Transverse colon (tissue), 4 donors: ENCODE data around the gene CAVIN1. TPM values are rescaled to one million over a fixed set of nuclear protein-coding genes. Genes with fewer than 3 reads are reported as not detected.
A peak's percentile ranks its signal among the peaks of the same experiment; 100 is the strongest.

Experiments used
- DNase-seq: peaks from one replicate; pipeline ENCODE4 v3.0.0-alpha.2; 2019
- H3K27ac ChIP-seq, 4 donors: fragments of 200-600 bp; sonication (generic); 2 replicates each; pipeline ENCODE4 v1.5.1; 2016 to 2018; ENCODE audit warnings: inconsistent platforms in 4 of 4
- H3K27me3 ChIP-seq: fragments of 200-600 bp; sonication (generic); 2 replicates; pipeline ENCODE4 v1.5.1; 2017; ENCODE audit warnings: inconsistent platforms
- H3K36me3 ChIP-seq, 4 donors: fragments of 200-600 bp; sonication (generic); 2 replicates each; pipeline ENCODE4 v1.5.1; 2017 to 2019; ENCODE audit warnings: inconsistent platforms in 4 of 4
- H3K4me1 ChIP-seq, 4 donors: fragments of 200-600 bp; sonication (generic); 2 replicates each; pipeline ENCODE4 v1.5.1; 2017 to 2020; ENCODE audit warnings: inconsistent platforms in 4 of 4
- H3K4me3 ChIP-seq, 4 donors: fragments of 200-600 bp; sonication (generic); 1 replicate in 1 of 4; 2 replicates in 3 of 4; pipeline versions ENCODE4 v1.5.1 to v1.6.1; 2017 to 2019; ENCODE audit warnings: inconsistent platforms in 4 of 4
- H3K9me3 ChIP-seq, 2 donors: fragments of 200-600 bp; sonication (generic); 2 replicates each; pipeline ENCODE4 v1.5.1; 2017 to 2019; ENCODE audit warnings: inconsistent platforms in 2 of 2
- EP300 ChIP-seq: sonication (generic); formaldehyde crosslinking; IDR thresholded peaks from one replicate; pipeline ENCODE4 v1.6.1; 2017; ENCODE audit warnings: antibody characterized with exemption, low read depth
- POLR2A ChIP-seq: fragments of 450-650 bp; IDR thresholded peaks from one replicate; pipeline ENCODE4 v1.6.1; 2016; ENCODE audit warnings: antibody characterized with exemption, mild to moderate bottlenecking, moderate library complexity
- POLR2AphosphoS5 ChIP-seq, 3 donors: sonication (generic); formaldehyde crosslinking; IDR thresholded peaks; one replicate each; pipeline ENCODE4 v1.6.1; 2016; ENCODE audit warnings: antibody characterized with exemption in 3 of 3
- WGBS, 2 donors: methylation state at CpG; one replicate each; pipeline ENCODE4 v1.1.5; 2018; ENCODE audit warnings: low coverage in 1 of 2; 5-methylcytosine and 5-hydroxymethylcytosine counted together
- in situ Hi-C, 4 donors: fragments of 200-750 bp; cut with MboI; loops; one replicate each; pipeline versions ENCODE4 v1.15.0 to v1.15.1; 2017; ENCODE audit warnings: low sequenced_read_pairs in 3 of 4, low pct_ligation_motif_present in 1 of 4, low pct_unique_long_range_greater_than_20kb in 1 of 4
- intact Hi-C: fragments of 100-400 bp; cut with DNase I; formaldehyde crosslinking; loops from one replicate; pipeline ENCODE4 v1.15.1; 2023; ENCODE audit warnings: low total_unique reads
- total RNA-seq, 4 donors: library from RNA; depleted of rRNA; stranded (reverse); fragments of >200 nt; gene quantifications; one replicate each; pipeline ENCODE4 v1.1.0, GENCODE V29; 2016
- TF ChIP-seq, protein P1 (sequence below), 5 experiments: fragments of 200-600 bp in 3 of 5; fragments of 450-650 bp in 2 of 5; sonication (generic) in 3 of 5; IDR thresholded peaks; 1 replicate in 2 of 5; 2 replicates in 3 of 5; pipeline ENCODE4 v1.5.1; 2016 to 2017; ENCODE audit warnings: antibody characterized with exemption in 5 of 5, inconsistent platforms in 3 of 5, mild to moderate bottlenecking in 2 of 5, moderate library complexity in 1 of 5

Gene CAVIN1
- total RNA-seq, 4 donors from 2014 or later, result 53.7 to 135 (median 69.2) TPM

DNA sequence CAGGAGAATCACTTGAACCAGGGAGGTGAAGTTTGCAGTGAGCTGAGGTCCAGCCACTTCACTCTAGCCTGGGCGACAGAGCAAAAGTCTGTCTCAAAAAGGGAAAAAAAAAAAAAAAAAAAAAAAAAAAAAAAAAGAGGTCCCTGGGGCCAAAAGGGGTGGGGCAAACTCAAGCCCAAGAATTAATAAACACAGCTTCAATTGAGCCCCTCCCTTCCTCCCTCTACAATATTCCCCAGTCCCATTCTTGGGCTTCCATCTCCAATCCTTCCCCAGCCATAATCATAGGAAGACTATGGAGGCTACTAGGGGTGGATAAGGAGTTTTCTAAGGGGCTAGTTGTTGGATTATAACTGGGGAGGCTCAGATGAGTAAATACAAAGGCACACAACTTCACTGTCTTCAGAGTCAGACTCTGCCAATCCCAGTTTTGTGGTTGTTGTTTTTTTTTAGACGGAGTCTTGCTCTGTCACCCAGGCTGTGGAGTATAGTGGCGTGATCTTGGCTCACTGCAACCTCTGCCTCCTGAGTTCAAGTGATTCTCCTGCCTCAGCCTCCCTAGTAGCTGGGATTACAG is 9.5 kb downstream of the CAVIN1 start:
- H3K4me3 ChIP-seq, result no peak overlapping the region
- no peaks in the 10 kb centered on the region for H3K9me3 ChIP-seq
- DNase-seq, result no peak
- in situ Hi-C loops (loop anchor here in 1 of 4 donors (25.0 kb wide), 1 partner anchor 99 kb away; no protein-coding TSS in a partner anchor), intact Hi-C loops (no loop called here)
- peak overlapping the region; percentile 2 to 90 (median 63) for H3K27ac ChIP-seq
- TF ChIP-seq, protein P1, sequence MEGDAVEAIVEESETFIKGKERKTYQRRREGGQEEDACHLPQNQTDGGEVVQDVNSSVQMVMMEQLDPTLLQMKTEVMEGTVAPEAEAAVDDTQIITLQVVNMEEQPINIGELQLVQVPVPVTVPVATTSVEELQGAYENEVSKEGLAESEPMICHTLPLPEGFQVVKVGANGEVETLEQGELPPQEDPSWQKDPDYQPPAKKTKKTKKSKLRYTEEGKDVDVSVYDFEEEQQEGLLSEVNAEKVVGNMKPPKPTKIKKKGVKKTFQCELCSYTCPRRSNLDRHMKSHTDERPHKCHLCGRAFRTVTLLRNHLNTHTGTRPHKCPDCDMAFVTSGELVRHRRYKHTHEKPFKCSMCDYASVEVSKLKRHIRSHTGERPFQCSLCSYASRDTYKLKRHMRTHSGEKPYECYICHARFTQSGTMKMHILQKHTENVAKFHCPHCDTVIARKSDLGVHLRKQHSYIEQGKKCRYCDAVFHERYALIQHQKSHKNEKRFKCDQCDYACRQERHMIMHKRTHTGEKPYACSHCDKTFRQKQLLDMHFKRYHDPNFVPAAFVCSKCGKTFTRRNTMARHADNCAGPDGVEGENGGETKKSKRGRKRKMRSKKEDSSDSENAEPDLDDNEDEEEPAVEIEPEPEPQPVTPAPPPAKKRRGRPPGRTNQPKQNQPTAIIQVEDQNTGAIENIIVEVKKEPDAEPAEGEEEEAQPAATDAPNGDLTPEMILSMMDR (IDR thresholded peaks at IDR 0.05), result no peak
- TF ChIP-seq EP300 (no peak), POLR2AphosphoS5 (IDR thresholded peaks at IDR 0.05) (no peak), POLR2A (no peak)
- no peaks in the 10 kb centered on the region for H3K27me3 ChIP-seq
- WGBS, 2 donors, result 68 to 100% methylated on average over 1 to 3 of the region's 3 CpGs
- no peaks in the 10 kb centered on the region for H3K36me3 ChIP-seq
- H3K4me1 ChIP-seq, result peaks cover 22 to 58% (median 37%) of the 10 kb centered on the region in 4 donors

DNA sequence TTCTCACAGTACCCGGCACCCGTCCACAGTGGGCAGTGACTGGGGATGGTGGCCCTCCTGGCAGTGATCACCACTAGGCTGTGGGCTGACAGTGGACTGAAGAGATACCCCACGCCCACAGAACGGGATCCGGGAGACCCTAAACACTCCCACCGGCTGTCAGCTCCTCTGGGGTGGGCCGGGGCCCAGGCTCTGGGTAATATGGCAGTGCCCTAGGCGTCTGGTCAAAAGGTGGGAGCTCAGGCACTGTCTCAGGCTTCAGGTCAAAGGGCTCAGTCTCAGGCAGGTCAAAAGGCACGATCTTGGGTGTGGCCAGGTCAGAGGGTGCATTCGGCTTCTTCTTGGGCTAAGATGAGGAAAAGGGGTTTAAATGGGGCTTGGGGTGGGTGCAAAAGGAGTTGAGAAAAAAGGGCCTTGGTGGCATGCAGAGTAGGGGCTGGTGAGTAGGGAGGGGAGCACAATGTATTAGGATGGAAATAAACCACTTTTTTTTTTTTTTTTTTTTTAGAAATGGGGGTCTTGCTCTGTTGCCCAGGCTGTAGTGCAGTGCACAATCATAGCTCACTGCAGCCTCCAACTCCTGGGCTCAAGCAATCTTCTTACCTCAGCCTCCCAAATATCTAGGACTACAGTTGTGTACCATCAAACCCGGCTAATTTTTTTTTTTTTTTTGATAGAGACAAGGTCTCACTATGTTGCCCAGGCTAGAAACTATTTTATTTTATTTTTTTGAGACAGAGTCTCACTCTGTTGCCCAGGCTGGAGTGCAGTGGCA is 11.0 kb downstream of the CAVIN1 start:
- H3K27ac ChIP-seq, result peak overlapping the region; percentile 72 to 90 (median 79)
- peaks cover 28 to 72% (median 48%) of the 10 kb centered on the region in 4 donors for H3K4me1 ChIP-seq
- intact Hi-C loops (no loop called here), in situ Hi-C loops (loop anchor here in 1 of 4 donors (25.0 kb wide), 1 partner anchor 100 kb away; no protein-coding TSS in a partner anchor)
- no peak for DNase-seq
- H3K27me3 ChIP-seq, result no peaks in the 10 kb centered on the region
- no peaks in the 10 kb centered on the region for H3K9me3 ChIP-seq
- H3K36me3 ChIP-seq, result no peaks in the 10 kb centered on the region
- no peak overlapping the region for H3K4me3 ChIP-seq
- TF ChIP-seq POLR2A, result no peak
- no peak for TF ChIP-seq EP300
- TF ChIP-seq, protein P1 (IDR thresholded peaks at IDR 0.05), result no peak
- no peak for TF ChIP-seq POLR2AphosphoS5 (IDR thresholded peaks at IDR 0.05)
- WGBS, 2 donors, result 68 to 83% methylated on average over 2 to 11 of the region's 11 CpGs

DNA sequence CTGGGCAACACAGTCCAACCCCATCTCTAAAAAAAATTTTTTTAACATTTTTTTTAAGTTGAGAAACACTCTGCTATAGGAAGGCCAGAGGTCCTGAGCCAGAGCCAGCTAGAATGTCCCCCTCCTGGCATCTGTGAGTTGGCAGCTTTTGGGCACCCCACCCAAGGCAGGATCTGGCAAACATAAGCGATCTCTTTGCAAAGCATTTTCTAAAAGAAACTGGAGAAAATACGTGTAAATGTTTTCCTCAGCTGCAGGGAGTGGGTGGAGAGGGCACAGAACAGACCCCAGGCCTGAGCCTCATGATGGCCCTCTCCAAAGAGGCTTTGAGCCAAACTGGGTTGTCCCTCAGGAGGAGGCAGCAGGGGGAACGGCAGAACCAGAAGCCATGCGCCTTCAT is 11.7 kb downstream of the CAVIN1 start:
- WGBS, 2 donors, result 60 to 75% methylated on average over 1 to 4 of the region's 4 CpGs
- Histone ChIP-seq H3K27me3 (no peaks in the 10 kb centered on the region), H3K27ac (peak overlapping the region; percentile 72 to 90 (median 79)), H3K4me1 (peaks cover 35 to 75% (median 55%) of the 10 kb centered on the region in 4 donors), H3K36me3 (no peaks in the 10 kb centered on the region), H3K4me3 (no peak overlapping the region), H3K9me3 (no peaks in the 10 kb centered on the region)
- in situ Hi-C loops, result loop anchor here in 1 of 4 donors (25.0 kb wide), 1 partner anchor 101 kb away; no protein-coding TSS in a partner anchor
- intact Hi-C loops, result no loop called here
- no peak for TF ChIP-seq POLR2AphosphoS5 (IDR thresholded peaks at IDR 0.05)
- no peak for TF ChIP-seq EP300
- TF ChIP-seq POLR2A, result no peak
- TF ChIP-seq, protein P1 (IDR thresholded peaks at IDR 0.05), result no peak
- DNase-seq, result no peak

DNA sequence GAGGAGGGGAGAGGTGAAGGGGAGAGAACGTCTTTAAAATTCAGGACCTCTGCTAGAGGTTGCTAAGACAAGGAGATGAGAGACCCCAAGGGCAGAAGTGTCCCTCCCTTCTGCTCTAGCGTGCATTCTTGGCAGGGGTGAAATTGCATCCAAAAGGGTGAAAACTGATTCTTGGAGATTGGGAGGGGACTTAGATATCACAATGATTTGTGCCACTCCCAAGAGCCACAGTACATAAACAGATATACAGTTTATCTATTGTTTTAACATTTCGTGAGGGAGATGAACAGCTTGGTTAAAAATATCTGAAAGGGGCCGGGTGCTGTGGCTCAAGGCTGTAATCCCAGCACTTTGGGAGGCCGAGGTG is 12.8 kb downstream of the CAVIN1 start:
- no peaks in the 10 kb centered on the region for H3K9me3 ChIP-seq
- no peaks in the 10 kb centered on the region for H3K27me3 ChIP-seq
- DNase-seq, result no peak
- in situ Hi-C loops, result loop anchor here in 1 of 4 donors (25.0 kb wide), 1 partner anchor 102 kb away; no protein-coding TSS in a partner anchor
- peak overlapping the region; percentile 72 to 90 (median 79) for H3K27ac ChIP-seq
- WGBS, 2 donors, result 57 to 74% methylated on average over 4 to 5 of the region's 5 CpGs
- H3K36me3 ChIP-seq, result no peaks in the 10 kb centered on the region
- intact Hi-C loops, result no loop called here
- peaks cover 36 to 70% (median 55%) of the 10 kb centered on the region in 4 donors for H3K4me1 ChIP-seq
- TF ChIP-seq POLR2AphosphoS5 (IDR thresholded peaks at IDR 0.05) (no peak), POLR2A (no peak), EP300 (no peak)
- TF ChIP-seq, protein P1 (IDR thresholded peaks at IDR 0.05), result no peak
- H3K4me3 ChIP-seq, result no peak overlapping the region
